NCI-H2107 treated with DMSO at 0.1 percent for 48 hours (cell line): Measurements from ENCODE around the gene GNPTAB.
"Not testable (repeated sequence)": the region's sequence is repeated elsewhere in the genome, so short reads cannot be mapped to it uniquely, and the experiment has no call there.

ENCODE experiments used
- DNase-seq: peaks from one replicate; lab custom pipeline; 2025; ENCODE audit not compliant: unreplicated experiment; lab: John Stamatoyannopoulos, UW

The GNPTAB gene

DNA sequence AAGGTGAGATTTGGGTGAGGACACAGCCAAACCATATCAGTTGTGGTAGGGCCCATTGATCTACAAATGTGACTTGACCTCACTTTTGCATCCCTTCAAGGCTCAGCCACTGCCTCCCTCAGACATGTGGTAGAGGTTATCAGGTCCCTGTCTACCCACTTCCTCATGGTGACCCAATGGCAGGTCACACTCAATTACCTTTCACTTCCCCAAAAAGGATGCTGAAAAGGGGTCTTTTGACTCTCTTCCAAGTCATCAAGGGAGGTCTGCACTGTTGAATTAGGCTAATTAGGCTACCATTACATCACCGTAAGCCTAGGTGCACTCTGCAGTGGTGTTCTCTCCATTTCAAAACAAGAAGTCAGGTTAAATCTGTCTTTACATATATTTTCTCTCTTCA is 24.0 kb upstream of the GNPTAB start:
- no peak for DNase-seq

- DNase-seq, result no peak
Measured at GRCh38 chr12:101852998-101853397, 22.2 kb upstream of the GNPTAB start.

DNA sequence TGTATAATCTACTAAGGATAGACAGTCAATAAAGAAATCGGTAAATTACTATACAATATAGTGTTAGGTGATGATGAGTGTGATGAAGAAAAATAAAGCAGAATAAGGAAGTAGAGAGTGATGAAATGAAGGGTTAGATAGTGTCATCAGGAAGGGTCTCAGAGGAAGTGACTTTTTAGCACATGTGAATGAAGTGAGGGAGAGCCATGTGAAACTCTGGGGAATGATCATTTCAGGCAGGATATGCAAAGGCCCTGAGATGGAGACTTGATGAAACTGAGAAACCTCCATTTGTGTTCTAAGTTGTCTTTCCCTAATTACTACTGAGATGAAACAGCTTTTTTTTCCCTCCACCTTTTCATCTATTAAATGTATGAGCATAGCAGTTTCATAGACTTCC is 19.4 kb upstream of the GNPTAB start:
- DNase-seq, result no peak

DNA sequence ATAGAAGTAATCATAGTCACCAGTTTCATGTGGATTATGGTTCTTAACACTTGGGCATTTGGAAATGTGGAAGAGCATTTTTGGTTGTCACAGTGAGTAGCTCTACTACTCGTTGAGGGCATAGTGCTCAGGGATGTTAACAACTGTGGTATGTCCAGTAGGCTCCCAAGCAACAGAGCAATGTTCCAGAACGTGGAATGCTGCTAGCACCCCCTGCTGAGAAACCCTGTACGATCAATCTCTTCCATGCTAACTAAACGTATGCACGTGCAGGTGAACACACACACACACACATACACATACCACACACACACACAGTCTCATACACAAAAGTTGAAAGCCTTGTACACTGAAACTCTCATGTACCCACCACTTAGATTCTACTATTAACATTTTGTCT is 16.6 kb upstream of the GNPTAB start:
- no peak for DNase-seq

GRCh38 chr12:101845137-101845711 is 14.5 kb upstream of the GNPTAB start:
- DNase-seq, result no peak

DNA sequence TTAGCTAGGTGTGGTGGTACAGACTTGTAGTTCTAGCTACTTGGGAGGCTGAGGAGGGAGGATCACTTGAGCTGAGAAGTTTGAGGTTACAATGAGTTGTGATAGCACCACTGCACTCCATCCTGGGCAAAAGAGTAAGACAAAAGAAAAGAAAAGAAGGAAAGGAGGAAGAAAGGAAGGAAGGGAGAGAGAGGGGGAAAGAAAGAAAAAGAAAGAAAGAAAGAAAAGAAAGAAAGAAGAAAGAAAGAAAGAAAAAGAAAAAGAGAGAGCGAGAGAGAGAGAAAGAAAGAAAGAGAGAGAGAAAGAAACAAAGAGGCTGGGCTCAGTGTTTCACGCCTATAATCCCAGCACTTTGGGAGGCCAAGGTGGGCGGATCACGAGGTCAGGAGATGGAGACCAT is 10.3 kb upstream of the GNPTAB start:
- no peak for DNase-seq

- peak; percentile 42 for DNase-seq
Measured at GRCh38 chr12:101839324-101840283, 8.8 kb upstream of the GNPTAB start.

DNA sequence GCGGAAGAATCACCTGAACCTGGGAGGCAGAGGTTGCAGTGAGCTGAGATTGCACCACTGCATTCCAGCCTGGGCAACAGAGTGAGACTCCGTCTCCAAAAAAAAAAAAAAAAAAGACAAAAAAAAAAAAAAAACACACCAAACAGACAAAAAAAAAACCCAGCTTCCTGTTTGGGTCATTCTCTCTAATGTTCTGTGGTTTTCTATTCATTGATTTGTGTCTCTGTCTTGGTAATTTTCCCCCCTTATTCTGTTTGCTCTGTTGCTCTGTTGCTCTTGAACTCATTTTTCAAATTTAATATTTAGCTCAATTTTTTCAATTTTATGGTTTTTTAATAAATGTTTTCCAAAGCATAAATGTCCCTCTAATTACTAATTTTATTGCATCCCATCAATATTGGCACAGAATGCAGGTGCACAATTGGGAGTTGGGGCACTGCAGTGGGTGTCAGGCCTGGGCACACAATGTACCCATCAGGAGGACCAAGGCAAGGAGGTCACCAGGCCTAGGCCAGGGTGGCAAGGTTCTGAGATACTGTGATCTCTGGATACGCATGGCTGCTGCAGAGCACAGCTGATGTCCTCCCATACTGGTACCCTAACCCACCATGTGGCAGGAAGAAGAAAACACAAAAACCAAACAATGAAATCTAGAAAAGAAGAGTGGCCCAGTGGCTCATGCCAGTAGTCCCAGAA is 8.0 kb upstream of the GNPTAB start:
- no peak for DNase-seq

GRCh38 chr12:101832030-101832429 is 1.3 kb upstream of the GNPTAB start:
- no peak for DNase-seq

GRCh38 chr12:101829639-101830366 is 956 bp downstream of the GNPTAB start:
- DNase-seq, result peak; percentile 56

DNA sequence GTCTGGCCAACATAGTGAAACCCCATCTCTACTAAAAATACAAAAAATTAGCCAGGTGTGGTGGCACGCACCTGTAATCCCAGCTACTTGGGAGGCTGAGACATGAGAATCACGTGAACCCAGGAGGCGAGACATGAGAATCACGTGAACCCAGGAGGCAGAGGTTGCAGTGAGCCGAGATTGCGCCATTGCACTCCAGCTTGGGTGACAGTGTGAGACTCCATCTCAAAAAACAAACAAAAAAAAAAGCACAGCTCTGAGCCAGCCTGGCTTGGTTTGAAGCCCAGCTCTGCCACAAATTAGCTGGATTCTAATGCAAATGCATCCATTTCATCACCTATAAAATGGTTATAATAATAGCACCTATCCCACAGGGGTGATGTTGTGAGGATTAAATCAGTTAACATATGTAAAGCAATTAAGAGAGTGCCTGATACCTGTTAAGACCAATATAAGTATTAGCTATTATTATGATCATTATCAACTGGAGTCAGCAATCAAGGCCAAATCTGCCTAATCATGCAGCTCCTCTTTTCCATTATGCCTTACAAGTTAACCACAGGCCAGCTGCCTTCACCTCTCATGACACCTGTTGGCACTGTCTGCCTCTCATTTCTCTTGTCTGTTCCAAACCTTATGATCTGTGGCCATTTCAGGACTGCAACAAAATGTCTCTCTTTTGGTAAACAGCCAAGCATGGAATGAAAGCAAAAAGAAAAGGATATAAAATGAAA is 2.1 kb downstream of the GNPTAB start:
- DNase-seq, result peak; percentile 74

DNA sequence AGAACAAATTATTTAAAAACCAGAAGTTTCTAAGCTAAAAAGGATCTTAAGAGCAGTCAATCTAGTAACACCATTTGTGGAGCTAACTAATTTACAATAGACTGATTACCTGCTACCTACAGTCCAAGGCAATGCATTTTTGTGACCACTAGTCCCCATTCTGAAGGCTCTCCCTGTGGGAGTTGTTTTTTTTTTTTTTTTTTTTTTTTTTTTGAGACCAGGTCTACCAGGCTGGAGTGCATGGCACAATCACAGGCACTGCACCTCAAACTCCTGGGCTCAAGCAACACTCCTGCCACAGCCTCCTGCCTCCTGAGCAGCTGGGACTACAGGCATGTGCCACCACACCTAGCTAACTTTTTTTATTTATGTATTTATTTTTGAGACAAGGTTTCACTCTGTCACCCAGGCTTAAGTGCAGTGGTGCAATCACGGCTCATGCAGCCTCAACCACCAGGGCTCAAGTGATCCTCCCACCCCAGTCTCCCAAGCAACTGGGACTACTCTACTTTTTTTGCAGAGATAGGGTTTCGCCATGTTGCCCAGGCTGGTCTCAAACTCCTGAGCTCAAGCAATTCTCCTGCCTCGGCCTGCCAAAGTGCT is 3.9 kb downstream of the GNPTAB start:
- no peak for DNase-seq

GRCh38 chr12:101824831-101825230 is 5.9 kb downstream of the GNPTAB start:
- DNase-seq, result no peak

- no peak for DNase-seq
Measured at GRCh38 chr12:101823891-101824290, 6.9 kb downstream of the GNPTAB start.

DNA sequence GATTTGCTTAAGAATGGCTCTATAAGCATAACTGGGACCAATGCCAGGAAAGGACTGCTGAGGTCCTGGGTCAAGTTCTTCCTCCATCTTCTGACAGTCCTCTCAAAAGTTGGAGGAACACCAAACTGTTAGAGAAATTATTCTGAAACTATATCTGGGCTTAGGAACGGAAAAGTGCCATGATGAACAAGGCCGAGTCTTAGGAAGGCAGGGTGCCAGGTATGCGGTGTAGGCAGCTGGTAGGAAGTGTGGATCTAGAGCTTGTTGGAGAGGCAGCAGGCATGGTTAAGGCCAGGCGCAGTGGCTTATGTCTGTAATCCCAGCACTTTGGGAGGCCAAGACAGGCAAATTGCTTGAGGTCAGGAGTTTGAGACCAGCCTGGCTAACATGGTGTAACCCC is 7.7 kb downstream of the GNPTAB start:
- DNase-seq, result no peak

DNA sequence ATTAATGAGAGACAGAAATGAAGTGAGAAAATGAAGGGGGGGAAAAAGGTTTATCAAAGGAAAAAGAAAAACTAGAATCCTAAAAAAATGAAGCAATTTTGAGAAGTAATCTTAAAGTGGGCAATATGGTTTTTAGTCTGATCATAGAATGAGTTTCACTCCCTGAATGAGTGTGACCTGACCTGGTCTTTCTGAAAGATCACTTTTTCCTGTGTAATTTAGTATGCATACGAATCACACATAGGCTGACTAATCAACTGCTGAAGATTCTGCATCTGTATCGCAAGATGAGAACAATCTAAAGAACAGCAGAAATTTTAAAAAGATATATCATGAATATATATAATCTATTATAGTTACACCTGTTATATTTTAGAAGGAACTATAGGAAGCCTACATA is 11.3 kb downstream of the GNPTAB start:
- DNase-seq, result no peak

GRCh38 chr12:101818689-101819088 is 12.1 kb downstream of the GNPTAB start:
- not testable (repeated sequence) for DNase-seq

DNA sequence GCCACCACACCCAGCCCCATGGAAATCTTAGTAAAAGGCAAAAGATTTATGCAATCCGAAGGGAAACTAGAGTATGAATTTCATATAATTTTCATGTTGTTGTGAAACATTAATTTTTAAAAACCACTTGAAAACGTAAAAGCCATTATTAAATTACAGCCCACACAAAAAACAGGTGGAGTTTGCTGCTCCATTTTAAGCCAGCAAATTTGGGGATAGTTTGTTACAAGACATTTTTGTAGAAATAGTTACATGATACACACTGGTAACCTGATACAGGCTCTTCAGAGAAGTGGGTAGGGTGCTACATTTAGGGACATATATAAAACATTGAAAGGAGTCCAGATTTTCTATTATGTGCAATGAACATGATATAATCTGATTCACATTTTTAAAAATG is 17.6 kb downstream of the GNPTAB start:
- peak; percentile 59 for DNase-seq

- not testable (repeated sequence) for DNase-seq
Measured at GRCh38 chr12:101812716-101813115, 18.0 kb downstream of the GNPTAB start.

DNA sequence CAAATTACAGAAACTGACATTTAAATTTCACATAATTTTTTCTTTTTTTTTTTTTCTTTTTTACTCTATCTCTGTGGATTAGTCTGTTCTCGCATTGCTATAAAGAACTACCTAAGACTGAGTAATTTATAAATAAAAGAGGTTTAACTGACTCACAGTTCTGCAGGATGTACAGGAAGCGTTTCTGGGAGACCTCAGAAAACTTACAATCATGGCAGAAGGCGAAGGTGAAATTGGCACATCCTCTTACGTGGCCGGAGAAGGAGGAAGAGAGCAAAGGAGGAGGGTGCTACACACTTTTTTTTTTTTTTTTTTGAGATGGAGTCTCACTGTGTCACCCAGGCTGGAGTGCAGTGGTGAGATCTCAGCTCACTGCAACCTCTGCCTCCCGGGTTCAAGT is 19.4 kb downstream of the GNPTAB start:
- not testable (repeated sequence) for DNase-seq
